RWPE2 (cell line): ENCODE measurements around the gene CAPZA1.

Experiments
- ATAC-seq: fragments of 200-7000 bp; cut with Tn5 transposase; 3 replicates; pipeline ENCODE4 v1.9.1; 2021; ENCODE audit warnings: low read depth
- DNase-seq: peaks from one replicate; pipeline ENCODE4 v3.0.0-alpha.2; 2020; ENCODE audit warnings: low spot score
- H3K27ac ChIP-seq: fragments of 450-650 bp; 2 replicates; pipeline ENCODE4 v1.5.1; 2017; ENCODE audit warnings: mild to moderate bottlenecking; ENCODE audit not compliant: poor library complexity, severe bottlenecking
- H3K27me3 ChIP-seq: fragments of 250-450 bp; sonication (Bioruptor Pico); 2 replicates; pipeline ENCODE4 v1.5.1; 2021; ENCODE audit warnings: mild to moderate bottlenecking, moderate library complexity; ENCODE audit not compliant: insufficient read depth, poor library complexity, severe bottlenecking
- H3K36me3 ChIP-seq: fragments of 250-450 bp; sonication (Bioruptor Pico); 2 replicates; pipeline ENCODE4 v1.5.1; 2020; ENCODE audit warnings: low read depth, mild to moderate bottlenecking, moderate library complexity
- H3K4me1 ChIP-seq: fragments of 250-450 bp; sonication (Bioruptor Pico); 2 replicates; pipeline ENCODE4 v1.5.1; 2021; ENCODE audit warnings: mild to moderate bottlenecking, moderate library complexity; ENCODE audit not compliant: insufficient read depth, poor library complexity, severe bottlenecking
- H3K4me3 ChIP-seq: fragments of 250-450 bp; sonication (Bioruptor Pico); 2 replicates; pipeline ENCODE4 v1.5.1; 2021; ENCODE audit warnings: mild to moderate bottlenecking, moderate library complexity; ENCODE audit not compliant: severe bottlenecking
- H3K9me3 ChIP-seq: fragments of 250-450 bp; sonication (Bioruptor Pico); 2 replicates; pipeline ENCODE4 v1.5.1; 2021; ENCODE audit warnings: mild to moderate bottlenecking, moderate library complexity; ENCODE audit not compliant: severe bottlenecking
- CTCF ChIP-seq: fragments of 450-650 bp; IDR thresholded peaks from one replicate; pipeline ENCODE4 v1.5.1; 2017; ENCODE audit warnings: mild to moderate bottlenecking, moderate library complexity; ENCODE audit not compliant: poor library complexity, severe bottlenecking

The CAPZA1 gene

DNA sequence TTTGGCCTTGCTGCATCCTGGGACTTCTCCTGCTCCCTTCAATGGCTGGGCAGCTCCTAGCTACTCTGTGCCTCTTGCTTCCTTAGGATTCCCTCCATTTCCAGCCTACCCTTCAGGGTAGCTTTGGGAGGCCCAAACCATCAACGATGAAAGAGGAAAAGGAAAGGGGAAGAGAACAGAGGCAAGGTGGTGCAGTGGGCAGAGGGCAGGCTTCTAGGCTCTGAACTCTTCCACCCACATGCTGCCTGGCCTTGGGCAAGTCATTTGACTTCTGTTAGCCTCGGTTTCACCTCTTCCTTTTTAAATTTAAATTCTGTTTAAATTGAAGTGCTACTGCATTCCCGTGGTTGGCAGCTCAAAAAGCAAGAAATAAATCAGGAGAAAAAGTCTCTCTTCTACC is 101.2 kb downstream of the CAPZA1 start:
- H3K36me3 ChIP-seq: no peaks in the 10 kb centered on the region
- no peaks in the 10 kb centered on the region for H3K4me1 ChIP-seq
- TF ChIP-seq CTCF: no peak
- H3K9me3 ChIP-seq: no peaks in the 10 kb centered on the region
- no peak overlapping the region for H3K27ac ChIP-seq
- H3K4me3 ChIP-seq: no peak overlapping the region
- ATAC-seq (no peak), DNase-seq (no peak)
- no peaks in the 10 kb centered on the region for H3K27me3 ChIP-seq
